ENCODE results near the gene TAS2R41.

The TAS2R41 gene, protein sequence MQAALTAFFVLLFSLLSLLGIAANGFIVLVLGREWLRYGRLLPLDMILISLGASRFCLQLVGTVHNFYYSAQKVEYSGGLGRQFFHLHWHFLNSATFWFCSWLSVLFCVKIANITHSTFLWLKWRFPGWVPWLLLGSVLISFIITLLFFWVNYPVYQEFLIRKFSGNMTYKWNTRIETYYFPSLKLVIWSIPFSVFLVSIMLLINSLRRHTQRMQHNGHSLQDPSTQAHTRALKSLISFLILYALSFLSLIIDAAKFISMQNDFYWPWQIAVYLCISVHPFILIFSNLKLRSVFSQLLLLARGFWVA

DNA sequence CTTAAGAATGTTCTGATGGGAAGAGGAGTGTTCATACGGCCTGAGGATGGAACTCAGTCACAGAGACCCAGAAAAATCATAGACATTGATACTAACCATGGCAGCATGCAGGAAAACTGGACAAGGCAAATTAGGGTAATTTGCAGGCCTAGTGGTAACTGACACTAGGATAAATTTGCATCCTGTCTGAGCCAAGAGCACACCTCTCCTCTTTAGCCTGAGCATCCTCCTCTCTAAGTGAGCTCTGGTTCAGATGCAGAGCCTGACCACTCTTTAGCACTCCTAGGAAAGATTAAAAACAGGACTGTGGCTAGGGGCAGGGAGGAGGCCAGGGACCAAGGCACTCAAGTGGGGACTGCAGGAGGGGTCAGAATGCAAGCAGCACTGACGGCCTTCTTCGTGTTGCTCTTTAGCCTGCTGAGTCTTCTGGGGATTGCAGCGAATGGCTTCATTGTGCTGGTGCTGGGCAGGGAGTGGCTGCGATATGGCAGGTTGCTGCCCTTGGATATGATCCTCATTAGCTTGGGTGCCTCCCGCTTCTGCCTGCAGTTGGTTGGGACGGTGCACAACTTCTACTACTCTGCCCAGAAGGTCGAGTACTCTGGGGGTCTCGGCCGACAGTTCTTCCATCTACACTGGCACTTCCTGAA, at the start of gene TAS2R41:
TAS2R41 (plus strand) TSS at position 373 of the 650 bp plus-strand sequence; CDS start at position 373, 0 bp downstream.
- no peak for FAIRE-seq

DNA sequence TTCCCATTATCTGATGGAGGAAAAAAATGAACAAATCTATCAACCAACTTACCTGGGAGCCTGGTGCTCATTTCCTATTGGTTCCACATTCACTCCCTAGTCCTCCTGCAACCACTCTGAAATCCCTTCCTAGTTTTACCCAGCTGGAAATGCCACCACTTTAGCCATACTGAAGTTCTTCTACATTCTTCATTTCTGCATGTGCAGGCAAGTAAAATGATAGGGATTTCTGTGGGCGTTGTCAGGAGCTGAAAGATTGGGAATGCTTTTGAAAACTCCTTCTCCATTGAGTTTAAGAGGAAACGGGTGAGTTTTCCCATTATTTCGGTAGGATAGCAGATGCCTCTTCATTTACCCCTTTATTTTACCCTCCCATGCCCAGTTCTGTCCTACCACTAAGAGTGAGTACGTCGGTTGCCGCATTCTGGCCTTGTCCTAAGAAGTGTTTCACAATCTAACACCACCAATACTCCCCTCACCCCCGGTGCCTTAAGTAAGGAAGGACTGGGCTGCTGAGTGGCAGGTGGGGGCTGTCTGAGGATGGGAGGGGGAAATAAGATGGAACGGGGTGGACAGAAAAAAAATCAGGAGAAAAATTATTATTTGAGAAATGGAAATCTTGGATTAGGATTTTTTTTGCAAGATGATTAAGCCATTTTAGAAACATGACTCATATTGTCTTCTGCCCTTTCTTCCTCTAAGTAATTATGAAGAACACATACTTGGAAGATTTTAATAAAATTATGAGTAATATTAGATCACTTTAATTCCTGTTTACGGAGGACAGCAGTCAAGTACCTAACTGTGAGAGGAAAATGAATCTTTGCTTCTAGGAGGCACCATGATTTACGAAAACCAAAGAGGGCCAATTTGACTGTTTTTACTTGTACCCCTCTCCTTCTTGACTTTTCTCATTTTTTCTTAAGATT, 47.6 kb upstream of the TAS2R41 start:
- FAIRE-seq, result no peak

DNA sequence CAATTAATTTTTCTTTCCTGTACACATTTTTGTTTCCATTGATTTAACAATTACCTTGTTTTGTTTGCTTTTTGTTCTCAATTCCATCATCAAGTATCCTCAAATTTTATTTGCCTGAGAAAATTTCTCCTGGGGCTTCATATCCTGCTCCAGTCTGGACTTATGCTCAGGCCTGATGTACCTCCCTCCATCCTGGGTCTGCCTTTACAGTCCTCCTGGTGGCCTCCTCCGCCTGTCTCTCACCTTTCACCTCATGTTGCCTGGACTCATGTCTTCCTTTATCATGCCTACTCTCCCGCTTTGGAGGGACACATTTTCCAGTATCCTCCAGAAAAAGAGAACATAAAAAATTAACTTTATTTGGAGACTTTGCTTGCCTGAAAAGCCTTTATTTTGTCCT, 46.6 kb upstream of the TAS2R41 start:
- FAIRE-seq, result no peak

DNA sequence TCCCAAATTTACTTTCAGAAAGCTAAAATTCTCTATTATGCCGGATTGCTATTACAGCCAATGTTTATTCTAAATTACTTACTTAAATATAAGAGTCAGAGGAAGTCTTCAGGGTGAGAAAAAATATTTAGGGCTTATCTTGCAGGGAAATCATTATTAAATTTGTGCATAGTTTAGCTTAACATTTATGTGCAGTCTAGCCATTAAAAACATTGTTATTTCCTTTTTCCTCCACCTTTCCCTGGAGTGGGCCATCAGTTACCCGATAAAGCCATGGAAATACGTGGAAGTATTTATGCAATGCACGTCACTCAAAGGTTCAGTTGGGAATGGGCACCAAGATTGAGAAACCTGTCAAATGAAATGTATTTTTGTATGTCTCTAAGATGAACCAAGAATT, 43.9 kb upstream of the TAS2R41 start:
- no peak for FAIRE-seq

DNA sequence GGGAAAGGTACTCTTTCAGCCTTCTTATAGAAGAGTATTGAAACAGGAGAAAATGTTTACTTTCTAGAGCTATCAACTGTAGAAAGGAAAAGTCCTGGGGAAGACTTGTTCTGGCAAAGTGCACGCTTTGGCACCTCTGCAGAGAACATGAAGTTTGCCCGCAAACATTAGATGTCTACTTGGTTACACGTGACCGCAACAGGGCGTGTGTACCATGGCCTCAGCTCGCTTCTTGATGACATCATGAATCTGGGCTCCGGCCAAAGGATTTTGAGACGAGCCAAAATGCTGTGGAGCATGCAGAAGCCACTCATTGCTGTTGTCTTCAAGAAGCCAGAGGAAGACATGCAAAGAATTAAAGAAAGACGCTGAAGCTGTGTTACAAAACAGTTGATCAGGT, 43.0 kb upstream of the TAS2R41 start:
- no peak for FAIRE-seq

DNA sequence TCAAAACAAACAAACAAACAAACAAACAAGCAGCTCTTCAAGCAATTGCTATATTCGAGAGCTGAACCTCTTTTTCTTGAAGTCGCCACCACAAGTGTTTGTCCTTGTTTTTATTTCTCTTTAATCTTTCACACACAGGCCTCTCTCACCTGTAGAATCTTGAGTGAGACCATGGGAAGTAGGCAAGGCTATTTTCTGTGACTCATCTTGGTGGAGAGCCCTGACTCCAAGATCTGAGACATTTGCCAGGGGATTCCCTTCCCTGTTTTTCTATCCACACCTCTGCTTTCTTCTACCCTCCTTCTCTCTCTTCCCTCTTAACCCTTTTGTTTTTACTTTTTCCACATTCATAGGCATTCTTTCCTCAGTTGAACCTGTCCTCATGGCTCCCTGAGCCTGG, 42.4 kb upstream of the TAS2R41 start:
- no peak for FAIRE-seq

DNA sequence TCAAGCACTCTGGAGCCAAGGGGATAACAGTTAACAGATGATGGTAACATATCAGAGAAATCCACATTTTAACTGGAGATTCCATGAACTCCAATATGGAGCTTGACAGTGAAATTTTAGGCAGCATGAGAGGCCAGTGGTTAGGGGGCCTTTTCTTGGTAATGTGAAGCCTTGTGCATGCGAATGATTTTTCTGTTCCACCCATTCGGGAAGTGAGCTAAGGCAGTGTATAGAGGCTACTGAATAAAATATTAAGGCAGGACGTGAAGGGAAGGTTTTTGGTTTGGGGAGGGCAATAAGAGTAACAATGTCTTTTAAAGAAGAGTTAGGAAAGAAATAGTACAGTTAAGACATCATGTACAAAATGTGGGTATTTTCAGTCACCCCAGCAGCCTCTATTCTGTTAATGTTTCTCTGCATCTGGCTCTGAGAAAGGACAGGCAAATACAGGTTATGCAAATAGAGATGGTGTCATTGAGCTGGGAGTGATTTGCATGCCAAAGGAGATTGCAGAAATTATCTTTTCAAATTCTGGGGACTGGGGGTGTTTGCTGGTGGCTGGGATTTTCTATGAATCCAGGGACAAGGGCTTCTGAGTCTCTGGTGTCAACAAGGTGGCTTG, 41.2 kb upstream of the TAS2R41 start:
- FAIRE-seq, result no peak

DNA sequence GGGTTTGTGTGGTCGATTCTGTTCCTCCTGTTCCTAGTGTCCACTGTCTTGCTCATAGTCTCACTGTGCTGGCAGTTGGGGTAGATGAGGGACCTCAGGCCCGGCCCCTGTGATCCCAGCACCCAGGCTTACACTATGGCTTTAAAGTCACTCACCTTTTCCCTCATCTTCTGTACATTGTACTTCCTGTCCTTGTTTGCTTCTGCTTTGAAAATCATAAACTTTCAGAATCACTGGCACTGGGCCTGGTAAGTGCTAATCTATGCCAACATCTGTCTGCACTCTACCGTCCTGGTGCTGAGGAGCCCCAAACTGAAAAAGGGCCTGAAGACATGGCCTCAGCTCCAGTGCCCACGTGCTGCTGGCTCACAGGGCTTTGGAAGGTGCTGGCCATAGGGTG, 40.1 kb upstream of the TAS2R41 start:
- FAIRE-seq, result no peak

DNA sequence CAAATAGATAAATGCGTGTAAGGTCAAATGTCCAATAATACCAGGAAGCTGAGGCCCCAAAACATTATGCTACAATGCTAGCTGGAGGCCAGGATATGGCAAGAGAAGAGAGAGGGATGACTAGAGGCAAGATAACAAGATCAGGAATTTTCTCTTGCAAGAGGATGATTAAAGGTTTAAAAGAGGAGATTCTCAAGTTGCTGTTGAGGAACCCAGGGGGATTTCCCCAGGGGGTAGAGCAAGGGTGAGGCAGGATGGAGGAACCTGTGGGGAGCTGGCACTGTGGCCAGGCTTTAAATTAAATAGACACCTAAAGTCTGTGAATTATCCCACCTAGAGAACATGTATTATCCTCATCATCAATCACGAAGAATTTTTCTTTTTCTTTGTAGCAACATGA, 37.8 kb upstream of the TAS2R41 start:
- no peak for FAIRE-seq

DNA sequence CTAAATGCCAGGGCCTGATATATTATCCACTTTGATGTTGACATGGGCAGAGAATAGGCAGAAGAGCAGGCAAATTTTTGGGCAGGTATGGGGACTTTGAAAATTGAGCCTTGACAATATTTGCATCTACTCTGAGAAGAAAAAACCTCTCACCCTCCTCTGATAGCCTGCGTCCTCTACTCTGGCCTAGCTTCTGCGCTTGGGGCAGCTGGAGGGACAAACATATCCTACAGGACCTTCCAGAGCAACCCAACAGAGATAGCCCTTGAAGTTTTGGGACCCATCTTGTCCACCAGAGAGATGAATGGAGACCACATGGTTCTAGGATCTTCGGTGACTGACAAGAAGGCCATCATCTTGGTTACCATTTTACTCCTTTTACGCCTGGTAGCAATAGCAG, 34.5 kb upstream of the TAS2R41 start, which contains the start of gene TAS2R60:
TAS2R60 (plus strand) TSS at position 301 of the 400 bp plus-strand sequence; CDS start at position 301, 0 bp downstream.
- no peak for FAIRE-seq

DNA sequence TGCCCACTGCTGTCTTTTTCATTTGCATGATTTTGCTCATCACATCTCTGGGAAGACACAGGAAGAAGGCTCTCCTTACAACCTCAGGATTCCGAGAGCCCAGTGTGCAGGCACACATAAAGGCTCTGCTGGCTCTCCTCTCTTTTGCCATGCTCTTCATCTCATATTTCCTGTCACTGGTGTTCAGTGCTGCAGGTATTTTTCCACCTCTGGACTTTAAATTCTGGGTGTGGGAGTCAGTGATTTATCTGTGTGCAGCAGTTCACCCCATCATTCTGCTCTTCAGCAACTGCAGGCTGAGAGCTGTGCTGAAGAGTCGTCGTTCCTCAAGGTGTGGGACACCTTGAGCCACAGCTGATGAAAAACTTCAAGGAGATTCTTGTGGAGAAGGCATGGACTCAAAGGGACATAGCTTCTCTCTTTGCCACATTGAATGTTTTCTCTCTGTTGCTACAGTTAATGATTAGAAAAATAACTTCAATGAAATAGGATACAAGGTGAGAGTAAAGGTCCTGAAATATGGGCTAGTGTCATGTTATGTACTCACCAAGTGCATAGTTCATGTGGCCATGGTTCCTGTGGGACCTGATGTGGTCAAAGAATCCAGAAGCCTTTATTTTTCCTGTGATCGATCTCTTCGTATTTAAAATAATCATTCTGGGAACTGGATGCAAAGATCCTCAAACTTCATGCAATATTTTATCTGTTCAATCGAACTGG, 33.5 kb upstream of the TAS2R41 start:
- FAIRE-seq, result no peak

DNA sequence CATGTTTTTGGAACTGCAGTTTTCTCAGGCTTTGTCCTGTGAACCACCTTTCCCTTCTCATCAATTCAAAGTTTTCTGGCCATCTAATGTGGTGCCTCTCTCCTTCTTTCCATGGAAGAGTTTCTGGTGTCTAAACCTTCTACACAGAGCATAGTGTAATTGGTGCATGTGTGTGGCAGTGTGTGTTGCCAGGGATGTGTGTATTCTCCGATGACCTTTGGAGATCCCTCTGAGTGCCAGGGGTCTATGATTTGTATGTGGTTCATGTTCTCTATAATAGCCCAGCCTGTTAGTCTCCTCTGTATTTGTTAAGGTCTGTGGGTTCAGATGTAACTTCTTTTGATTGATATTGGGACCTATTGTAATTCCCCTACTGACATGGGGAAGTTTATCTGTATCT, 32.9 kb upstream of the TAS2R41 start:
- FAIRE-seq, result no peak

DNA sequence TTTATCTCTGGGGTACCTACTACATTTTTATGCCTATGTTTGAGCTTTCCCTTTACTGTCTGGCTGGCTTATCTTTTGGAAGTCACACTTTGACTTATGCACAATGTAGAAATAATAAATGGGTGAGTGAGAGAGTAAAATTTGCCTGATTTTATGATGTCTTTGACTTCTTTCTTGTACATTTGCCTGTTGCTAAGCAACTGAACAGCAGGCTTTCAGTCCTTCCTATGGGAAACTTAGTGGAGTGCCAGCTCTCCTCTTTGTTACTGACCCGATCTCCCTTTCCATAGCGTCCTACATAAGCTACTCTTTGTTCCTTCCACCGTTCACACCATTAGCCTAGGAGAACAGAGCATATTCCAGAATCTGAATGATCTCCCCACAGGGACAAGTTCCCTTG, 30.2 kb upstream of the TAS2R41 start:
- FAIRE-seq, result no peak

DNA sequence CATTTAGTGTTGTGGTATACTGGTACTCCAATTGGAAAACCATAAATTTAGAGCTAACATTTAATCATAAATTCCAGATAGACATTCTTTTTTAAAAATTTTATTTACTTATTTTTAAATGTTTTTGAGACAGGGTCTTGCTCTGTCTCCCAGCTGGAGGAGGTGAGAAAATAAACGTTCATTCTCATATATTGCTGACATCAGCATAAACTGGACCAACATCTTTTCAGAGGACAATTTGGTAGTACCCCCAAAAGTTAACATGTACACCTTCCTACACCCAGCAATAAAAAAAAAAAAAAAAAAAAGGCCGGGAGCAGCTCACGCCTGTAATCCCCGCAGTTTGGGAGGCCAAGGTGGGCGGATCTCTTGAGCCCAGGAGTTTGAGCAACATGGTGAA, 29.2 kb upstream of the TAS2R41 start:
- FAIRE-seq, result no peak

DNA sequence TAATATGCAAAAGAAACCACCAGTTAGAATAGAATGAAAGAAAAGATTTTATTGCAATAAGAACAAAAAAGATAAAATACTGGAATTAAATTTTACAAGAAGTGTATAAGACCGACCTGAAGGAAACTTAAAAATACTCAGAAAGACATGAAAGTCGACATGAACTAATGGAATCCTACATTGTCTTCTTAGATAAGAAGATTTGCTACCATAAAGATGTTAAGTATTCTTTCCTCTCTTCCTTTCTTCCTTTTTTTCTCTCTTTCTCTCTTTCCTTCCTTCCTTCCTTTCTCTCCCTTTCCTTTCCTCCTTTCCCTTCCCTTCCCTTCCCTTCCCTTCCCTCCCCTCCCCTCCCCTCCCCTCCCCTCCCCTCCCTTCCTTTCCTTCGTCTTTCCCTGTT, 27.9 kb upstream of the TAS2R41 start:
- FAIRE-seq, result no peak

DNA sequence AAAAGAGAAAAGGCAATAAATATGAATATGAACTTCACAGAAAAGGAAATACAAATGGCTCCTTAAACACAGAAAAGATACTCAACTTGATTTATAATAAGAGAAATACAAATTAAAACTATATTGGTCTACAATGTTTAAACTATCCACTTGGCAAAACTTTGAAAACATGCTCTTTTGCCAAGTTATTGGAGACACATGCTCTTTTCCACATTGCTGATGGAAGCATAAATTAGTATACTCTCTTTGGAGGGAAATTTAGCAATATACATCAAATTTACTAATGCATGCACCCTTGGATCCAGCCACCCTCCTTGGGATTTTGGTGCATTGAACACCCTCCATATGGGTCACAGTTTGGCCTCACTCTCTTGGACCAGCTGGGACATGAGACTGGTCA, 26.6 kb upstream of the TAS2R41 start:
- no peak for FAIRE-seq

DNA sequence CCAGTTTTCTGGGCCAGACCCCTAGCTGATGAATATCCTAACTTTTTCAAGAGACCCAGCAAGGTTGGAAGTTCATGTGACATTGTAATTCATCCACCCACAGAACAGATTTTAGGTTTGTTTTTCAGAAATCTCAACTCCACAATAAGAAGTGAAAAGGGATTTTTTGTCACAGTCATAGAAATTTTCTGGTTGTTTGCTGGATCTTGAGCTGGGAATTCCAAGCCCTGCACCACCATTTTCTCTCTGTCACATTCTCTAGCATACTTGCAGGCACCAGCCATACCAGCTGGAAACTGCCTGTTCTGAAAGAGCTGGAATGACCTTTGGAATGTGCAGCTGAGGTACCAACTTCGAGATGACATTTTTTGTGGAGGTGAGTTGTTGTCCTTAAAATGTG, 25.9 kb upstream of the TAS2R41 start:
- FAIRE-seq, result no peak

DNA sequence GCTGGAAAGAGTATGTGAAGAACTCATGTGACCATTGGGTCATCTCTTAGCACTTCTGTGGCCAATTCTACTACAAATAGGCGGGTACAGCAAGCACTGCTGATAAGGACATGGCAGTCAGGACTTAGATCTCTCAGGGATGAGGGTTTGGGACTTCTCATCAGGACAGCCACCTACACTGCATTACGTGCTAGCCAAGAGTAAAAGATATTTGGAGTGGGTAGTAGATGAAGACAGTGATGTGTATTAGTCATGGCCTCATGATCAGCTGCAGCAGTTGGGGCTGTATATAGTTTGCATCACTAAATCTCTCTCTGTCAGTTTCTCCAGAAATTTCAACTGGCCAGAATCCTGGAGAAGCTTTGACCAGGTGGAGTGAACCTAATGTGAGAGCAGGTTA, 25.2 kb upstream of the TAS2R41 start:
- no peak for FAIRE-seq

DNA sequence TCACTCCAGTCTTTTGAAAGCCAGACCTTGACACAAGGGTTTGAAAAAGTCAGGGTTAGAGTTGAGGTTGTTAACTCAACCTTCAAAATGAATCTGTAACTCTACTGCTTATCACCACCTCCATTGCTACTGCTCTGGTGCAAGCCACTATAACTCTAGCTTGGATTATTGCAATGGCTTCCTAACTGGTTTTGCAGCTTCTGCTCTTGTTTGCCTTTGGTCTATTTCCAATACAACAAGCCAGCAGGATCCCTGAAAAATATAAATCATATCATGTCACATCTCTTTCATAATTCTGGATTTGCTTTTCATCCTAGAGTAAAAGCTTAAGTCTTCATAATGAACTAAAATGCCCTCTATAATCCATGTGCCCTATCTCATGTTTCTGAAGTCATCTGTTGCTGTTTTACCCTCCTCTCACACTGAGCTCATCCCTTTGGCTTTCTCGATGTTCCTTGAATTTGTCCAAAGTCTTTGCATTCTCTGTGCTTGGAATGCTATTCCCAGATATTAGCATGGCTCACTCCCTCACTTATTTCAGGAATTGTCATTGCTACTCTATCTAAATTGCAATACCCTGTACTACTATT, 23.5 kb upstream of the TAS2R41 start:
- no peak for FAIRE-seq

DNA sequence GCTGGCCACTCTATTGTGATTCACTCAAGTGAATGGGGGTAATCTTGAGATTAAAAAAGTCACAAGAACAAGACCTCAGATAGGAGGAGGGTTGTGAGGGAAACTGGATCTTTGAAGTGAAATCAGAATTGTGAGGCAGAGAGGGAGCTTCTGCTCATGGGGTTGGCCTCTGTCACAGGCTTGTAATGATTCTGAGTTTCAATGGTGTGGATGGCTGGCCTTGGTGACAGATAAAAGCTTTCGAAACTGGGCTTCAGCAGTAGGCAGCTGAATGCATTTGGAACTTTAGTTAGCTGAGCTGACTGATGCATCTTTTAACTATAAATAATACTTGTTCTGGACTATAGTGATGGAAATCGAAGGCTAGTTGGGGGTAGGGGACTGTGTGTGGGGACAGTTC, 22.2 kb upstream of the TAS2R41 start:
- FAIRE-seq, result no peak

DNA sequence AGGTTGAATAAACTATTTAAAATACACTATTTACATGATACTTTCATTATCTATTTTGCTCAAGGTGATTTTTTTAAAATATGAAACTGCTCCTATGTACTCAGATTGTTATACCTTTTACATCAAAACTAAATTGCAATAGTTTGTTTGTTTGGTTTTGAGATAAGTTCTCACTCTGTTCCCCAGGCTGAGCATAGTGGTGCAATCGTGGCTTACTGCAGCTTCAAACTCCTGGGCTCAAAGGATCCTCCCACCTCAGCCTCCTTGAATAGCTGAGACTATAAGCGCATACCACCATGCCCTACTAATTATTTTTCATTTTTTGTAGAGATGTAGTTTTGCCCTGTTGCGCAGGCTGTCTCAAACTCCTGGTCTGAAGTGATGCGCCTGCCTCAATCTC, 21.7 kb upstream of the TAS2R41 start:
- FAIRE-seq, result no peak

Measured in TTC549 (cell line).